GM18508 (cell line): Measurements from ENCODE around the gene IGFBP5.

Experiments used
- ATAC-seq: cut with Tn5 transposase; IDR thresholded peaks from one replicate; pipeline ENCODE4 v1.9.1; 2021; ENCODE audit warnings: moderate number of reproducible peaks; ENCODE audit not compliant: insufficient read depth, unreplicated experiment

Gene IGFBP5

GRCh38 chr2:216650626-216651257, 44.6 kb downstream of the IGFBP5 start:
- no peak for ATAC-seq

DNA sequence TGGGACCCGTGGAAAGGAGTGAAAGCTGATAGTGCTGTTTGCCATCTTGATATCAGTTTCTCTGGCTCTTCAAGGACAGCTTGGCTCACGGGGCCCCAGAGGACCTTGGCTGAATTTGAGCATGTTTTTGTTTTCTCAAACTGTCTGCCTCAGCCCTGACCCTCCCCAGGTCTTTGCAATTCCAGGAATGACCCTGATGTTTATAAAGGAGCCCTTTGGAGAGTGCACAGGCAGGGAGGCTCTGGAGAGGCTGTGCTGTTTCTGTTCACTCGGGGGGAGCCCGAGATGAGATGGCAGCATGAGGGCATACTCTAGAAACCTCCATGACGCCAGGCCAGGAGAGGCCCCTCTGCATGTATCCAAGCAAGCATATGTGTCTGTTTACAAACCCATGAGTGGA, 45.8 kb downstream of the IGFBP5 start:
- no peak for ATAC-seq

DNA sequence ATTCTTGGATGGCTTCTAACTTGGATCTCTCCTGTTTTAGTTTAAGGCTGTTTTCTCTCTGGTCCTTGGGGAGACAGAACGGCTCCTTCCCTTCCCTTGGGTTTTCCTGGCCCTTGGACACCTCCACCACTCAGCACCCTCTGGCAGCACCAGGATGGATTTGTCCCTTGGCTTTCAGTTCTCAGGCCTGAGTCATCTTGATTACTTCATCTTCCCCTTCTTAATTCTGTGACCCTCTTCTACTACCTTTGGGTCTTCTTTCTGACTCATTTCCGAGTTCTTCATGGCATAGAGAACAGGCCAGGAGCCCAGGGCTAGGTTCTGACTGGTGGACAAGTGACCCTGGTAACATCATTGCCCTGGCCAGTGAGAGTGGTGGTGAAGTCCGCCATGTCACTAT, 47.2 kb downstream of the IGFBP5 start:
- no peak for ATAC-seq

DNA sequence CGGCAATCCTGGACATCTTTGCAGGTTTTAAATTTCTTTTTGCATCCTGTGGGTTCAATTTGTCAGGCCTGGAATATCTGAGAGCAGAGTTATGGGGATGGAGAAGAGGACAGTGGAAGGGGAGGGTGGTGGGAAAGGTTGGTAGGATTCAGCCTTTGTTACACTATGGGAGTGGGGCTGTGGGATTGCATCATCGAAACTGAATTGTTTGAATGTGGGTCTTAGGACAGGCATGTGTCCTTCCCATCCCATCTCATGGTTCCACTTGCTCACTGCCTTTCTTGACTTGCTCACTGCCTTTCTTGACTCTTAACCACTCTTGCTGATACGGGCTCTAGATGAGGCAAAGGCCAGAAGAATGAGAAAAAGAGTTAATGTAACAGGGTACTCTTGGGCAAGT, 49.2 kb downstream of the IGFBP5 start:
- ATAC-seq = no peak

DNA sequence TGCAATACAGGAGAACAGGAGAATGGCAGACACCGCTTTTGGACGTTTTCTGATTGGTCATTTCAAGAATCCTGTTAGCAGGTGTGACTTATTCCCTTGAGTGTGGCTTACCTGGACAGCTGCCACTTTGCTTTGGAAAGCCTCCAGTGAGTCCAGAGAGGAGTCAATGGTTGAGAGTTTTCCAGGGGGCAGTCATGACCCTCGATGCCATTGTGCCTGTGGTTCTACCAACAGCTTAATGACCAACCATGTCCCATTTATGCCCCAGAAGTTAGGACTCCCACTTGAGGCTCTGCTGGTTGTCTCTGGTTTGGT, 49.8 kb downstream of the IGFBP5 start:
- no peak for ATAC-seq

DNA sequence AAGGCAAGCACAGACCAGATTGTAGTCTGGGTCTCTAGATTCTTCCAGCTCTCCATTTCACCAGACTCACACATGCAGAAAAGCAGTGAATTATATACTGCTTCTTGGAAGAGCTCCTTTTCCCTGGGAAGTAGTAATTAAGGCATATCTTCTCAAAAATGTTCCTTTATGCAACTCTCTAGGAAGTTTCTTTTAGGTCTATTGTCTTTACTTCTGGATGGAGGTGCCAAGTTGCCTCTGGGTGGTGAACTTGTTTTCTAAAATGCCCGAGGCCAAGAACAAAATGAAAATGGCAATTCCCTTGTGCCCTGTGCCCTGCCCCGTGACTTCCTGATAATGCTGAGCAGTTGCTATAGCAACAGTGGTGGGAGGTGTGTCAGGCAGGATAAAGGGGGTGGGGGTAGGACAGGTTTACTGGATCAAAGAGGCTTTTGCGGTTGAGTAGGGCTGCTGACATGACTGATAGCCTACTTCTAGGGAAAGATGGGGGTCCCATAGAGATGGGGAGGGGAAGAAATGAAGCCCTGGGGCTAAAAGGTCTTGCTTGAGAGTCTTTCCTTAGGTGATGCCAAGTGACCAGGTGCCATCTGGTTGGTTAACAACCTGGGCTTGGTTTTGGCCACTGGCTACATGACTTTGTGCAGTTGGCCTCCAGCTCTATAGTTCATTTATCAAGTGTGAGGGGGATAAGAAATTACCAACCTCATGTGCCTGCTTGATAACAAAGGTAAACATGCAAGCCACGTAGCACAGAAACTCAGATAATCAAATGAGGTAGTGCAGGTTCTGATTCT, 50.3 kb downstream of the IGFBP5 start:
- ATAC-seq = no peak

- ATAC-seq = no peak
These were observed 51.2 kb downstream of the IGFBP5 start for GRCh38 chr2:216643986-216644659.

GRCh38 chr2:216637472-216637871, 57.9 kb downstream of the IGFBP5 start:
- ATAC-seq = no peak

DNA sequence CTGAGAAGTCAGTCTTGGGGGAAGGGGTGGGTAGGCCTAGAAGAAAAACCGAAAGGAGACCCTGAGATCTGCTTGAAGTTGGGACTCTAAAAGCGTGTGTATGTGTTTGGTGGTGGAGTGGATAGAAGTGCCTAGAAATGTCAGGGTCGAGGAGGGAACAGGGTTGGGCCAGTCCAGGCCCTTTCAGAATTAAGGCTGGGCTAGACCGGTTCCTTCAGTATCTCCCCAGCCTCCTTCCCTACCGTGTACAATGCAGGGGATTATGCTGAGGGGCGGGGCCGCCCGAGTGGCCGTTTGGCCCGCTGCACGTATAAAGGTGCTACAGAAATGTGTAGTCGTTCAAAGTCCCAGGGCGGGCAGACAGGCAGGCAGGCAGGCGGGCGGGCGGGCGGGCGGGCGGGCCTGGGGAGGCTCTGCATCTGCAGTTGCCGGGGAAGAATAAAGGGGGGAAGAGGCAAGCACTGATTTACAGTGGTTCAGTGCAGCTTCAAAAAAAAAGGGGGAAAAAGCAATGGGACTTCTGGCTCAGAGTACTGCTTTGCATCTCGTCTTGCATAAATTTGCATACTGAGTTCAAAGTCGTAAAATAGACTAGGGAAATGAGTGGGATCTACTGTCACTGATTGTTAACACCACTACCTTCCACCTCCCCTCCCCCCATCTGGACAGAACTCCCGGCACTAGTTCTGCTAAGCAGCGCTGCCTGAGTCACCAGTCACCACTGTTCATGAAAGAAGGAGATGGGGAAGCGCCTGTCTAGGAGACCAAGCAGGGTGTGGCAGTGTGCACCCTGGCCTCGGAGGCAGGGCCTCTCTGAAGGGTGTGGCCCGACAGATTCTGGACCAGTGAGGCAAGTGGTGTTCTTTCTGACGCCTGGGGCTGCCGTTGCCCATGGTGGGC, 58.5 kb downstream of the IGFBP5 start:
- no peak for ATAC-seq

DNA sequence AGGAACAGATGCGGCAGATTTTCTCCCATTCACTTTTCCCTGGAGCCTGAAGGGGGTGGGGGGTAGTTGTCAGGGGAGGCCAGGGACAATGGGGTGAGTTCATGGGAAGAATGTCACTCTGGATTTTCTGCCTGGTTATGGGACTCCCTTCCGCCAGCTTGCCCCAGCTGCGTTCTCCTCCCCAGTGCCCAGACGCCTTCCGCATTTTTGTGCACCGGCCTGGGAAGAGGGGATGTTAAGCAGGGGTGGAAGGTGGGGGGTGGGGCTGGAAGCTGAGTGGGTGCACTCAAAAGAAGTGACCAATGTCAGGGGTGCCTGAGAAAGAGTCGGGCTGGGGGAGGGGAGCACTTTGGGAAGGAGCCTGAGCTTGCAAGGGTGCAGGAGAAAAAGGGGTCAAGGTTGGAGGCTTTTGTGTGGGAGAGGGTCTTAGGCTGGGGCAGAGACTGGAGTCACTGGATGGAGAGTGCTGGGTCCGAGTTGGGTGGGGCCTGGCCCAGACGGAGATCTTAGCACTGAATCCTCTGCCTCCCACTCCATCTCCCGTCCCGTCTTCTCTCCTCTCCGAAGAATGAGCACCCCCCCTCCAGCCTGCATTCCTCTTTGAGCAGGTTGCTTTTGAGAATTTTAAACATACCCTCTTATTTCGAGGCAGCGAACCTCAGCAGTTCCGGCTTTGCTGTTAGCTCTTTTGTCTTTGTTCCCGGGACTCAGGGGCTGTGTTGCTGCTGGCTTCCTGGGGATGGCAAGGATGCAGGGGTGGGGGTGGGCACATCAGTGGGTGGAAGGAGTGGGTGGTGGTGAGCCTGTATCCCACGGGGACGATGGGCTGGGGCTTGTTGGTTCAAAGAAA, 59.4 kb downstream of the IGFBP5 start:
- ATAC-seq = no peak

GRCh38 chr2:216635171-216635570, 60.2 kb downstream of the IGFBP5 start:
- no peak for ATAC-seq

GRCh38 chr2:216634370-216635148, 60.8 kb downstream of the IGFBP5 start:
- ATAC-seq = no peak

GRCh38 chr2:216633616-216634369, 61.6 kb downstream of the IGFBP5 start:
- no peak for ATAC-seq

DNA sequence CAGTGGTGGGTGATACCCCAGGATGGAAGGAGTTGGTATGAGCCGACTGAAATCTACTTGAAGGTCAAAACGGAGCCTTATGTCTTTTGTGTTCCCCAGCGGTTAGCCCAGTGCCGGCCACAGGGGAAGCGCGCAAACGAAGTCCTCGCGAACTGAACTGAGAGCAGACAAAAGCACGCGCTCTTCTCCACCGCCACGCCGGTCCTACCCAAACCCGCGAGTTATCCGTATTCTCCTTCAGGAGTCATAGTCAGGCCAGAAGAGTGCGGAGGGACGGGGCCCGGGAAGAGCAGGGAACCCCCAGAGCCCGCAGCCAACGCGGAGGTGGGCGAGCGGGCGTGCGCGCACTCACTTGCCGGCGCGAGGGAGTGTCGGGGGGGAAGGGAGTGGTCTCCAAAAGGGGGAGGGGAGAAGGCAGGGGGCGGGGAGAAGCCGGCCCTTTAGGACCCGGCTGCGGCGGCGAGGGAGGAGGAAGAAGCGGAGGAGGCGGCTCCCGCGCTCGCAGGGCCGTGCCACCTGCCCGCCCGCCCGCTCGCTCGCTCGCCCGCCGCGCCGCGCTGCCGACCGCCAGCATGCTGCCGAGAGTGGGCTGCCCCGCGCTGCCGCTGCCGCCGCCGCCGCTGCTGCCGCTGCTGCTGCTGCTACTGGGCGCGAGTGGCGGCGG, 62.3 kb downstream of the IGFBP5 start, which contains the start of gene IGFBP2:
Gene IGFBP2 (plus strand): TSS at position 469 of the 664 bp plus-strand sequence. CDS start 104 bp downstream, at position 573.
- no peak for ATAC-seq

DNA sequence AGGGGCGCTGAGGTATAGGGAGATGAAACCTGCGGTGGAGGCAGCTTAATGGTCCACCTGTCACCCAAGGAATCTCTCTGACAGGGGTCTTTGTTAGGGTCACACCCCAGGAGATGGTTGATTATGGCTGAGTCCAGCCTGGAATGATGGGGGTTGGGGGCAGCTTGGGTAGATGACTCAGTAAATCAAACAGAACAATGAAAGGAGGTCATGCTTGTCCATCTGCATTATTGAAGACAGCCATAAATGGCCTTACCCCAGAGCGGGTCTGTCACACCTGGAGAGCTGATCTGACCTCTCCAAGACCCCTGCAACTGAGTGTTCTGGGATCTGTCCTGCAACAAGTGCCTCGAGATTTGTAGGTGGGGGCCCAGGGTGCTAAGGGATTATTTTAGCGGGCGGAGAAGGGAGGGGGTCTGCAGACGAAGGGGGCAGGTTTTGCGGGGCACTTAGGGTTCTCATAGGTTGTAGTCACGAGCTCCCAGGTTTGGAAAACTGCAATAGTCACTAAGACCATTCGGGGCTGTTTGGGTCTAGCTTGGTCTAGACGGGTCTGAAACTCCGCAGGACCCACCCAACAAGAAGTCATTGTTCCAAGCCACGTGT, 62.9 kb downstream of the IGFBP5 start:
- ATAC-seq = no peak

- ATAC-seq = no peak
These were observed 65.6 kb downstream of the IGFBP5 start for GRCh38 chr2:216629784-216630183.

DNA sequence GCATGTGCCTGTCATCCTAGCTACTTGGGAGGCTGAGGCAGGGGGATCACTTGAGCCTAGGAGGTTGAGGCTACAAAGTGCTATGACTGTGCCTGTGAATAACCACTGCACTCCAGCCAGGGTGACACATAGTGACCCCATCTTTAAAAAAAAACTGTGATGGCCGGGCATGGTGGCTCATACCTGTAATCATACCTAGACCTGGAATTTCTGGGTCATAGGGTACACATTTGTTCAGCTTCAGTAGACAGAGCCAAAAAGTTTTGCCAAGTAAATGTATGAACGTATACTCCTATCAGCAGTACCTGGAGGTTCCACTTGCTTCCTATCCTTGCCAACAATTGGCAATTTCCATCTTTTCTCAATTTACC, 68.5 kb downstream of the IGFBP5 start:
- no peak for ATAC-seq
